Measurements from ENCODE around the gene RERE.
"Not testable (repeated sequence)": the region's sequence is repeated elsewhere in the genome, so short reads cannot be mapped to it uniquely, and the experiment has no call there.

Gene RERE

DNA sequence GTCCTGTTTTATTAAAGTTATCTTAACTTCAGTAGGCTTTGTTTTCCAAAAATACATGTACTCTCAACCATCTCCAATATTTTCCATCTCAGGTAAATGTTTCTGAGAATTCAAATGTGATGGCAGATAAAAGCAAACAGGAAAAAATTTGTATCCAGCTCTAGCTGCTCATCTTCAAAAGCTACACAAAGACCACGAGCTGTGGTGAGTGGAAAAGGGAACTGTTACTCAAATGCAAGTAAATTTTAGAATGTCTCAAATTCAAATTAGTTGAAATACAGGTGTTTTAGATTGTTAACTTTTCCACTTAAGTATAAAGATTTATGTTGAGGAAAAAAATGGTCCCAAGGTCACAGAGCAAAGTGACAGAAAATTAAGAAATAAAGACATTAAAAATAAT, 283.5 kb downstream of the RERE start:
- DNase-seq = no peak

DNA sequence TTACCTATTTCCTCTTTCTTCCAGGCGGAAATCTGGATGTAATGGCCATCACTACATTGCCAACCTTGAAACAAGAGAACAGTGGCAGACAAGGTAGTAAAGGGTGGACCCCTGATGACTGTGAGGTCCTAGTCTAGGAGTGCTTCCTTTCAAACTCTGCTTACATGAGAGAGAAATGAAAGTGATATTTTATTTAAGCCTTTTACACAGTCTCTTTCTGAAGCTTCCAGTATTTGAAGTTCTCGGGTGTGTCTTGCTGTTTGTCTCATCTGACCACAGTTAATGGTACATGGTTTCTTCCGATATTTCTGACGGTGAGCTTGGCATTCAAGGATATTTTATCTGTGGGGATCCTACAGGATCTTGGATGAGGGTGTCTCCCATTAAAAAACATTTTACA, 284.3 kb downstream of the RERE start:
- no peak for DNase-seq

DNA sequence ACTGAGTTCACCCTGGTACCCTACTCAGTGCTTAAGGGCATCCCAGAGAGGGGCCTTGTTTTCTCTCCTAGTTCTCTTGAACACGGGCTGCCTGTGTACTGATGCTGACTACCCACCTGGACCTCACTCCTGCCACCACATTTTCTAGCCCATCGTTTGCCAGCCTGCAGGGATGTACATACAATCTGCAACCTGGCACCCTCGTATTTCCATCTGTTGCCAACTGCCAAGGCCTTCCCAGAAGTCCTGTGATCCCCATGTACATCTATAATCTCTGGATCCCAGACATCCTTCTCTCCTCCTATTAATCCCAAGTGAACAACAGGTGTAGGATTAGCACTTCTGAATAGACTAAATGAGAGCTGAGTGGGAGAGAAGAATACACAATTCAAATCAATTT, 287.5 kb downstream of the RERE start:
- no peak for DNase-seq

DNA sequence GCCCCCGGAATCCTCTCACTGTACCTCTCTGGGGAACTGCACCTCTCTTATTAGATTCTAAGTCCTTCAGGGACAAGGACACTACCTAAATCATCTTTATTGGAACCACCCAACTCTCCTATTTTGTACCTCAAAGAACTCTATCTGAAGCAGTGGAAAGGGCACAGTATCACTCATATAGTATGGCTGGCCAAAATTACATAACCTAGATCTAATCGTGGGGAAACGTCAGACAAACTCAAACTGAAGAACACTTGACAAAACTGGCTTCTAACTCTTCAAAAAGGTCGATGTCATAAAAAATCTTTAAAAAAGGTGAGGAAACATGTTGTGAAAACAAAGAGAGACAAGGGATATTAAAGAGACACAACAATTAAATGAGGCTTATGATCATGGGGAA, 289.5 kb downstream of the RERE start:
- no peak for DNase-seq

DNA sequence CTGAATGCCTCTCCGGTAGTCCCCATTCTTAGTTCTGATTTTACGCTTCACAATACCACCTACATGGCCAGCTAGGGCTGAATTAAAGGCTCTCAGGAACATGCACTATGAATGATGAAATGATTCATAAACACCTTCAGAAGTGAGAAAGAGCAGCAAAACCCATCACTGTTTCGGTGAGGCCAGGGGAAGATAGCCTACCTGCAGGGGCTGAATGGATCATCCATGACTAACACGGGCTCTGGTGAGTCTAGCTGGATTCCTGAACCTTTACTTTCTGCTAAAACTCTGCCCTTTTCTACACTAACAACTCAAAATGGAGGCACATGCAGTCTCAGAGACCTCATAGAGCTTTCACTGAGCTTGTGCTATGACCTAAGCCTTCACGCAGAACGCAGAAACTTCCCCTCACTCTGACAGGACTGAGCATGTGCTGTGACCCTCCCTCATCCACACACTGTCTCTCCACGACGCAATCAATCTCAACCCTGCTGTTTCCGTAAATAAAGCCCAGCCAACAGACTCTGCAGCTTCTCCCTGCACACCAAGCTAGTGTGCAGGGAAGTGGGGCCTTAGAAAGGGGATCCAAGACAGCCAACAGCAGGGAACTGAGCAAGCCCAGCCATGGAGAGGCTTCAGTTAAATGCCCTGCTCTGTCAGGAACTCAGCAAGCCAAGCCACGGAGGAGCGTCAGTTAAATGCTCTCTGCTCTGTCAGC, 291.7 kb downstream of the RERE start:
- peak; percentile 19 for DNase-seq

DNA sequence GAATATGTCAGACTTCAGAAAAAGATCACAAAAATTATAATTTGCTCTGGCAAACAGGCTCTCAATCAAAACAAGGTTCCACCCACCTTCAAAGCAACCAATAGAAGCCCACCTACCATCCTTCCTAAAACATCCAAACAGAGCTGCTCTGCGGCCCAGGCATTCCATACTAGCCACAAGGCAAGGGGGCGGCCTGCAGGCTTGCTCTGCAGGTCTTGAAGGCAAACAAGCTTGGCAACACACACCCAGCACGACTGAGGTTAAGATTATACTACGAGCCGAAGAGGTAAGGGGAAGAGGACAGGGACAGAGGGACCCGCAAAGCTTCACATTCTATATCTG, 292.3 kb downstream of the RERE start:
- DNase-seq = no peak

DNA sequence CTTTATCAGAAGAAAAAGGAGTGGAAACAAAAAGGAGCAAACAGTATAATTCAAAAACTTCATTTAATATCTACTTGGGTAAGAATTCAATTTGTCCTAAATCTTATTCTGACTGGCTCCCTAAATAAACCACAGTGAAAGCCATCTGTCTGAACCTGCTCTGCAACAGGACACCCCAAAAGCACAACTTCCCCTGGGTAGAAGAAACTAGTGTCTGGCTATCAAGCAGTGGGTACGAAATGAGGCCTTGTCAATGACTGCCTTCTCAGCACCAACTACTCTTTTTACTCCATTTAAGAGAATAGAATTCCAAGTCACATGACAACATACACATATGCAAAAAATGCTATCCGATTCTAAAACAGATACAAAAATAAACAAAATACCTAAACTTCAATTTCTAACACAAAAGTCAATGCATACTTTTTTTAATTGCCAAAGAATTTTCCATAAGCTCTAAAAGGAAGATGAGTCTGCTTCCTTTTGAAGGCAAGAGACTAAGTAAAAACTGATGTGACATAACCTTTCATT, 292.7 kb downstream of the RERE start:
- no peak for DNase-seq

DNA sequence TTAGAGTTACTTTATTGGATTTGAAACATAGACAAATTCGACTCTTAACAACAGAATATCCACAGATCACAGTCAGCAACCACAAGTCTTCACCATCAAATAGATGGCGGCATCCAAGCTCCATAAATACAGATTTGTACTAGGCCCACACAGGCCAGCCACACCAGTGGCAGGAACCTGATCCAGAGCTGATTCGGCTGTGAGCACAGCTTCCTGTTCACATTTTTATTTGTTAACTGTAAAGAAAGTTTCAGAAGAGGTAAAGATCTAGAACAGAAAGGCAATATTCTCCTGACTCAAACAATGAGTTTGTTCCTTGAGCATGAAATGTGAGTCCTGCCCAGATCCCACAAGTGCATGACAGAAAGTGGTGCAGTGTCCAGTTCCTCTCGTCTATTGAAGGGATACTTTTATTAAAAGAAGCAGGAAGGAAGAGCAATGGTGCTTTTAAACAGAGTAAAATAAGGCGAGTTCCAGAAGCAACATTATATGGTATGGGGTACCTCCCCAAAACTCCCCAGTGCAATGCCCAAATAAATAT, 293.7 kb downstream of the RERE start:
- no peak for DNase-seq

DNA sequence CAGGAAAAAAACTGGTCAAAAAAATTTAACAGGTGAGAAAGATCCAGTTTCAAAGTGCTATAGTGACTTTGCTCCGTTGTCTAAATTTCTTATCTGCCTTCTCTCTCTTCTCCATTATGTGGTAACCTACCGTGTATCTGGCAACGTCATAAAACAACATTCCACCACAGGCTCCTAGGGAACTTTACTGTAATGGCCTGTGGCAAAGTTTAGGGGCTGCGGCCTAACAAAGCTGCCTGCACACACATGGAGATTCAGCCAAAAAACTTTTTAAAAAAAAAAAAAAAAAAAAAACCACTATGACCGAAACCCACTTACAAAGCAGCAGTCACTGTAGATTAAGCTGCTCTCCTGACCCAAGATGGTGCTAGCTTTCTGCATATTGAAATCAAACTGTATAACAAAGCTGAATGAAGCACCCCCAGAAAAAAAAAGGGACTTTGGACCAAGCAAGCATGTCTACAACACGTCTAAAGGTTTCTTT, 296.9 kb downstream of the RERE start:
- no peak for DNase-seq

DNA sequence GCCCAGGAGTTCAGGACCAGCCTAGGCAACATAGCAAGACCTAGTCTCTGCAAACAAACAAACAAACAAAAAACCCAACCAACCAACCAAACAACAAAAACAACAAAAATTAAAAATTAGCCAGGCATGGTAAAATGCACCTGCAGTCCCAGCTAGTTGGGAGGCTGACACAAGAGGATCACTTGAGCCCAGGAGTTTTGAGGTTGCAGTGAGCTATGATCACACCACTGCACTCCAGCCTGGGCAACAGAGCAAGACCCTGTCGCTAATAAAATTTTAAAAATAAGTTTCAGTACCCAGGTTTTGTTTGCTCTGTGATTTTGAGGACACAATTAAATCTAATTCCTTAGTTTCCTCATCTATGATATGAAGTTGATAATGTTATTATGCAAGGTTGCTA, 298.3 kb downstream of the RERE start:
- DNase-seq = no peak

DNA sequence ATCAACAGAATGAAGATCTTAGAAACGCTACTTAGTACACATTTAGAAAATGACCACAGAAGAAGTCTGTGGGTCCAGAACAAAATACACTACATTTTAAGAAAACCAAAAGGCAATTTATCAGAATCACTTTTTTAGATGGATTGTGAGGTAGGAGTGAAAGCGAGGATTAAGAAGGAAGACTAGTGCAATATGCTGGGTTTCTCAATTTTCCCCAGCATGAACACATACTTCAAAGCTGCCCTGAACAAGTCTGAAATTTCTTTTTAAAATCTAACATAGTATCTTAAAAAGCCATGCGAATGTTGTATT, 299.0 kb downstream of the RERE start:
- no peak for DNase-seq

DNA sequence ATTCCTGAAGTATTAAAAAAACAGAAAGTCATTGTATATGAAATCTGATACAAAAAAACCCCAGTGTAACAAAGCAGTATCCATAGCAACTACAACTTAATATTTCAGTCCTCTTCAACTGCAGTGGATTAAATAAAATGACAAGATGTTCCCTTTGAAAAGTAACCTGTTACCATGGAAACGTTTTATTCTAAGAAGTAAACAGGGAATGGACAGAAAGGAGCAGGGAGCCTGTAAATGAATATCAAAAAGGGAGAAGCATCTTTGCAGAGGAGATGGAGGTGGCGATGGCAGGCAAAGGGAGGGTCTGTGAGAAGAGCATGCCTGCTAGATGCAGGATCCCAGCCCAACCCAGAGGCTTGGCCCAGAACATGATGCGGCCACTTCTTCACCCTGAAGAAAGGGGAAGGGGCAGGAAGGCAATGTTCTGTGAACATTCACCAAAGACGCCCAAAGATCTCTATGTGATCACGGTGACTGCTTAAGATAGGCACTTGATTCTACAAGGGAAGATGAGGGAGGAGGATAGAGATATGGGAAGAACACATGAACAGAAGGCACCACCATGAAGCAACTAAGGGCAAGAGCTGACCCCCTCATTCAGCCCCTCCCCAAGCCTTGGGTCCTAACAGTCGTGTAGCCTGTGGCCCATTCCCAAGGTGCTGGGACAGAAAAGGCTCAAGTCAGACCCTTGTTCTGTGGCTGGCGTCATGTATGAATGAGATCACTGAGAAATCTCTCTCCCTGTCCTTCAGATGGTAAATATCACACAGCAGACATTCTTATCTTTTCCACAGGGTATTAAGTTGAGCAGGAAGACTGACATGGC, 299.6 kb downstream of the RERE start:
- no peak for DNase-seq

DNA sequence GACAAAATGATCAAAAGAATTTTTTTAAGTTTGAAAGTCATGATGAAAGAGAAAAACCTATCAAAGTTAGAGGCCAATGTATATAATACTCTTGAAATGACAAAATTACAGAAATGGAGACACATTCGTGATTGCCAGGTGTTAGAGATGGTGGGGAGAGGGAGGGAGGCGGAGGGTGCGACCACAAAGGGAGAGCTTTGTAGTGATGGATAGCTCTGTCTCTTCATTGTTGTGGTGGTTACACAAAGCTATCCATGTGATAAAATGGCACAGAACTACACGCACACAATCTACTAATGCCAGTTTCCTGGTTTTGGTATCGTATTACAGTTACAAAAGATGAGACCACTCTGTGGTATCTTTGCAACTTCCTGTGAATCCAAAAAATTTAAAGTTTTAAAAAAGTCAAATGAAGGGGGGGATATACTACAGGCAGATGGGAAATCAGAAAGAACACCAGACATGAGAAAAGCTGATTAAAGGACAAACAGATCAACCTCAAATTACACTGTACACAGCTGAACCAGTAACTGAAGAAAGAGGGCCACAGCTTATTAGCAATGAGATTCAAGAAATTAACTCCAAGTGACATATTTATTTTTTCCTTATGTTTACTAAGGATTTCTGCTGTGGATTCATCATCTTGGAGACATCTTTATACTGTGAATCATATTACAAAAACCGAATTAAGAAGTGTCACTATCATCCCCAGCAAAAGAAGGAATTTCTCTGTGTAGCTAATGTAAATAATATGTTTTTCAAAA, 300.5 kb downstream of the RERE start:
- no peak for DNase-seq

DNA sequence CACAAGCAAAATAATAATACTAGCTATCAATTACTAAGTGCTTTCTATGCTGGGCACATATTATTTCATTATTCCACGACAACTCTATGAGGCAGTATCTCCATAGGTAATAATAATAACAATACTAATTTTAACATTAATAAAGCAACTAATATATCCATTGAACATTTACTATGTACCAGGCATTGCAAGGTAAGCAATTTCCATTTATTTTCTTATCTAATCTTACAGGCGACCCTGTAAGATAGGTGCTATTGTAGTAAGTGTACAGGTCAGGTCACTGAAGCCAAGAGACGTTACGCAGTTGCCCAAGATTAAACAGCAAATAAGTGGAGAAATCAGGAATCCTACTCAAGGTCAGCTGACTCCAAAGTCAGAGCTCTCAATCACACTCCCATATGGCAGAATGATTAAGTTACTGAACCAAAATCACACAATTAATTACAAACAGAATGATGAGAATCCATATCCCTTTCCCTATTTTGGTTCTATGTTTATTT, 301.1 kb downstream of the RERE start:
- no peak for DNase-seq

DNA sequence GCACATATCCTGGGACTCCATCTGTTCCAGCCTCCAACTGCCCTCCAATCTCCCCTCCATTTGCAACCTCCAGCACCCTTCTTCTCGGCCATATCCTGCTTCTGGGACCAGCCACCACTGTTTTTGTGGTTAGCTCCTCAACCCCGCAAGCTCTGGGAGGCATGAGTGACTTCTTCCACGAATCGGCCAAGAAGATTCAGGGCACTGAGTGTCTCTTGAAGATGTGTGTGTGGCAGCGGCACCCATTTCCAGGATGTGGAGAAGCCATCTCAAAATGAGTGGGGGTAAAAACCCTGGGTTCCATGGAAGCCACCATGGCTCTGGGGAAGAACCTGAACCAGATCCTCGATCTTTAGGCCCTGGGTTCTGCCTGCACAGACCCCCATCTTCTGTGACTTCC, 304.9 kb downstream of the RERE start:
- no peak for DNase-seq

DNA sequence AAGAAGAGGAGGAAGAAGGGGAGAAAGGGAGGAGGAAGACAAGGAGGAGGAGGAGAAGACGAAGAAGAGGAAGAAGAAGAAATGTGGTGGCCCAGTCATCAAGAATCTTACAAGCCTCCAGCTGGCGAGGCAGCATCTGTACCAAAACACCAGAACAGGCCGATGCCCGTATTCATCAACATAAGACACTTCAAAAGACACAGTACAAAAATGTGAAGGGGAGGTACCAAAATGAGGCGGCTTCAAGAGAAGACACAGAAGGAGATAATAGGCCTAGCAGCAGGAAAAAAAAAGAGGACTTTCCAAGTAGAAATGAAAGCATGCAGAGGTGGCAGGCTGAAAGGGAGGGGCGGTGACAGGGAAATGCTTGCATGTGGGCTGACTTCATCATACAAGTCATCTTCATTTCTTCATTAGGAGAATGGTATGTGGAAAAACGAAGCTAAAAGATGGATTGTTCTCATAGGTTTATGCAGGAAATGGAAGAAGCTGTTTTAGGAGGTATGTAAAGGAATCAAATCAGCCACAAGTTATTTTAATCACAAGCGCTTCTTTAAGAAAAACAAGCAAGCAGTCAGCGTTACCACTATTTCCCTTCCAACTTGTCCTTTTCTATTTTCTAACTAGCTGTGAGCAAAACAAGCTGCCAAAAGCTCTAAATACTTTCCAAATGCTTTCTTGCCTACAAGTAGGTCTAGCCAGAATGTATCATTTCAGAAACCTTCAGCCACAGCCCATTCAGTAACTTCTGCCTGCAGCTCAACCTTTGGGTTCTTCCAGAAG, 307.2 kb downstream of the RERE start:
- DNase-seq = no peak

DNA sequence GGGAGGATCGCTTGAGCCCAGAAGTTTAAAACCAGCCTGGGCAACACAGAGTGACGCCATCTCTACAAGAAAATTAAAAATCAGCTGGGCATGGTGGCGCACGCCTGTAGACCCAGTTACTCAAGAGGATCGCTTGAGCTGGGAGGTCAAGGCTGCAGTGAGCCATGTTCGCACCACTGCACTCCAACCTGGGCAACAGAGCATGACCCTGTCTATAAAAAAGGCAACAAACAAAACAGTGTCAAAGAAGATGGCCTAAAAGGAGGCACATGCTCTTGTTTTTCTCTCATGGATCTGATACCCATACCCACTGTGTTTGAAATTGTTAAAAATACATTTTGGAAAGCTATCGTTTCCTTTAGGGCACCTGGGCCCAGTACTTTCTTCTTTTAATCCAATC, 307.9 kb downstream of the RERE start:
- no peak for DNase-seq

DNA sequence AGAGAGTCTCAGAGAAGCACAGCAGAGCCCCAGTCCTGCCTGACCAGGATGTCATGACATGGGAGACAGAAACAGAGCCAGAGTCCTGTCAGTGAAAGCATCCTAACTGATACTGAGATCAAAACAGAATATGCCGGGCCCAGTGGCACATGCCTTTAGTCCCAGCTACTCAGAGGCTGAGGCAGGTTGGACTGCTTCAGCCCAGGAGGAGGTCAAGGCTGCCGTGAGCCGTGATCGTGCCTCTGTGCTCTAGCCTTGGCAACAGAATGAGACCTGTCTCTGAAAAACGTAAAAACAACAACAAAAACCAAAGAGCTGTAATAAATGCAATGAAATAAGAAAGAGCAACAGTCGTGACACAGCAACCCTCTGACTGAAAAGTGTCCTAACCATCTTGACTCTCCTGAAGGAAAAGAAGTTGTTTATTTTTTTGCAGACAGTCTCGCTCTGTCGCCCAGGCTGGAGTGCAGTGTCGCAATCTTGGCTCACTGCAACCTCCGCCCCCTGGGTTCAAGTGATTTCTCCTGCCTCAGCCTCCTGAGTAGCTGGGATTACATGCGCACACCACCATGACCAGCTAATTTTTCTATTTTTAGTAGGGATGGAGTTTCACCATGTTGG, 310.3 kb downstream of the RERE start:
- DNase-seq = no peak

DNA sequence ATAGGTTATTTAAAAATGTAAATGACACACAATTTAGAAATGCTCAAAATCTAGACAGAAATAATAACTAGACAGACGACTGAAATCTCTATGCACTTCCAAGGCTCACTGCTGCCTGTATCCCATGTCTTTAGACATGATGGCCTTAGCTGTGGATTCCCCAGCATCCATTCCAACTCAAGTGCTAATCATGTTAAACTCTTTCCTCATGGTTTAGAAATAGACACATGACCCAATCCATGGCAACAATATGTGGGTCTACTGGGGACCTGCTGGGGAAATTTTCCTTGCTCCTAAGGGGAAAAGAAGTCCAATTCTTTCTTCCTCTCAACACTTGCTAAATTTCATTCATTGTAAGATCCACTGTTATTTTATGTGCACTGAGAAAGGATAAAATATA, 311.0 kb downstream of the RERE start:
- no peak for DNase-seq

DNA sequence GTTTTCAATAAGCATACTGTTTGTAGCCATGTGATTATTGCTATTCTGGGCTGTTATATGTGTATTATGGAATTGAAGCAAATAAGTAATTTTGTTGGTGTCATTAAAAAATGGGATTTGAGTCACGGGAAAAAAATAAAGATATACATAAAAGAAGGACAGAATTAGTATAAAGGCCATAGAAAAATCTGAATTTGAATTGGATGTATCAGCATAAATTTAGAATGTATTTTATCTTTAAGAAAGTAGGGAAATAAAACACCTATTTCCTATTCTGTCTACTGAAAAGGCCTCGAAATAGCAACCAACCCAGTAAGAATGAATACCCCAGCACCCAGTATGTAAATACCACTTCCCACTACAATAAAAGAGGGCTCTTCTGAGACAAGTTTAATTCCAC, 313.6 kb downstream of the RERE start:
- DNase-seq = no peak

DNA sequence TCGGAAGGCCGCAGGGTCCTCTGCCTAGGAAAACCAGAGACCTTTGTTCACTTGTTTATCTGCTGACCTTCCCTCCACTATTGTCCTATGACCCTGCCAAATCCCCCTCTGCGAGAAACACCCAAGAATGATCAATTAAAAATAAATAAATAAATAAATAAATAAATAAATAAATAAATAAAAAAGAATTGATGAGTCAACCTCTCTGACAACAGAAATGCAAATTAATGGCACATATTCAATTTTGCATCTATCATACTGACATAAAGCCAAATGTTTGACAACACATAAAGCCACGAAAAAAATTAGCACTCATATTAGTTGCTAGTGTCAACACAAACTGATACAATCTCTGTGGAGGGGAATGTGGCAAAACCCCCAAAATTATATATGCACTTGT, 314.5 kb downstream of the RERE start:
- not testable (repeated sequence) for DNase-seq

Data from NCI-H2107 (cell line).